Astrocyte of the cerebellum (primary cell): ENCODE results near the gene NLRC5.

ENCODE experiments used
- DNase-seq: peaks from one replicate; pipeline ENCODE4 v3.0.0-alpha.2; 2011; ENCODE audit warnings: low read depth
- H3K4me3 ChIP-seq: 2 replicates; pipeline ENCODE4 v1.5.1; 2011; ENCODE audit warnings: mild to moderate bottlenecking, low read depth, low read length, moderate library complexity
- in situ Hi-C: cut with HindIII; loops from 2 replicates; pipeline ENCODE4 v1.10.0; 2017; ENCODE audit warnings: low sequenced_read_pairs
- TF ChIP-seq, protein P1 (sequence below): IDR thresholded peaks from 2 replicates; pipeline ENCODE4 v1.5.1; 2012; ENCODE audit warnings: low read length, low read depth, moderate library complexity, mild to moderate bottlenecking; ENCODE audit errors: missing control alignments

Gene NLRC5

GRCh38 chr16:57042157-57043111 is 53.1 kb downstream of the NLRC5 start:
- TF ChIP-seq, protein P1, sequence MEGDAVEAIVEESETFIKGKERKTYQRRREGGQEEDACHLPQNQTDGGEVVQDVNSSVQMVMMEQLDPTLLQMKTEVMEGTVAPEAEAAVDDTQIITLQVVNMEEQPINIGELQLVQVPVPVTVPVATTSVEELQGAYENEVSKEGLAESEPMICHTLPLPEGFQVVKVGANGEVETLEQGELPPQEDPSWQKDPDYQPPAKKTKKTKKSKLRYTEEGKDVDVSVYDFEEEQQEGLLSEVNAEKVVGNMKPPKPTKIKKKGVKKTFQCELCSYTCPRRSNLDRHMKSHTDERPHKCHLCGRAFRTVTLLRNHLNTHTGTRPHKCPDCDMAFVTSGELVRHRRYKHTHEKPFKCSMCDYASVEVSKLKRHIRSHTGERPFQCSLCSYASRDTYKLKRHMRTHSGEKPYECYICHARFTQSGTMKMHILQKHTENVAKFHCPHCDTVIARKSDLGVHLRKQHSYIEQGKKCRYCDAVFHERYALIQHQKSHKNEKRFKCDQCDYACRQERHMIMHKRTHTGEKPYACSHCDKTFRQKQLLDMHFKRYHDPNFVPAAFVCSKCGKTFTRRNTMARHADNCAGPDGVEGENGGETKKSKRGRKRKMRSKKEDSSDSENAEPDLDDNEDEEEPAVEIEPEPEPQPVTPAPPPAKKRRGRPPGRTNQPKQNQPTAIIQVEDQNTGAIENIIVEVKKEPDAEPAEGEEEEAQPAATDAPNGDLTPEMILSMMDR, result no peak
- in situ Hi-C loops, result no loop called here
- H3K4me3 ChIP-seq, result no peak overlapping the region
- no peak for DNase-seq

DNA sequence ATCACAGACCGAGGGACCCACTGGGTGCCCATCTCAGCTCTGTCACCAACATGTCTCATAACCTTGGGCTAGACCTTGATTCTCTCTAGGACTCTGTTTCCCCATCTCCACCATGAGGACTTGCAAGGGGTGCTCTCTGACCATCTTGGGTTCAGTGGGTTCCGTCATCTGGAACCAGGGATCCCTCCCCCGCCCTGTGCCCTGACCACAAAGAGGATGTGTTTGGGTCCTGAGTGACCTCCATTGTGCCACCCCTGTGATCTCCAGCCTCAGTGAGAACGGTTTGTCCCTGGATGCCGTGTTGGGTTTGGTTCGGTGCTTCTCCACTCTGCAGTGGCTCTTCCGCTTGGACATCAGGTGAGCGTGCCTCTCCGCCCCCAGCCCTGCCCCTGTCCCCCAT is 53.9 kb downstream of the NLRC5 start:
- no peak overlapping the region for H3K4me3 ChIP-seq
- in situ Hi-C loops, result no loop called here
- TF ChIP-seq, protein P1, result no peak
- no peak for DNase-seq

DNA sequence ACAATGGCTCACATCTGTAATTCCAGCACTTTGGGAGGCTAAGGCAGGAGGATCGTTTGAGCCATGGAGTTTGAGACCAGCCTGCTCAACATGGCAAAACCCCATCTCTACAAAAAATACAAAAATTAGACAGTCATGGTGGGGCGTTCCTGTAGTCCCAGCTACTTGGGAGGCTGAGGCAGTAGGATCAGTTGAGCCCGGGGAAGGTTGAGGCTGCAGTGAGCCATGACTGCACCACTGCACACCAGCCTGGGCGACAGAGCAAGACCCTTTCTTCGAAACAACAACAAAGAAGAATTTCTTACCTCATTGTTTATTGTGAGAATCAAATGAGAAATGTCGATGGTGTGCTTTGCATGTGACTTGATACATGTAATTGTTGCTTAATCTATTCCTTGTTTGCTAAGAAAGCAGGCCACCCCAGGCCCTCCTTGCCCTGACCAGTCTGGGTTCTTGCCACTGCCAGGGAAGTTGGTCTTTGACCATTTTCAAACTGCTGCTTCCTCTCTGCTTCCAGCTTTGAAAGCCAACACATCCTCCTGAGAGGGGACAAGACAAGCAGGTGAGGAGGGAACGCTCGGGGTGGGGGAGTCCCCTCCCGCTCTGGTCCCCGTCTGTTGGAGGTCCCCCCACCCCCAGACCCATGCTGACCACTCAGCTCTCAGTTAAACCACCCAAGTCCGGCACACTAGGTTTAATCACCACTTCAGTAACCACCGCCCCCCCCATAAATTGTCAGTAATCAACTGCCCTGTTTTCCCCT is 55.8 kb downstream of the NLRC5 start:
- TF ChIP-seq, protein P1, result no peak
- H3K4me3 ChIP-seq, result no peak overlapping the region
- no peak for DNase-seq
- in situ Hi-C loops, result no loop called here

- peak; percentile 38 for DNase-seq
- in situ Hi-C loops, result no loop called here
- TF ChIP-seq, protein P1, result peak; percentile 88
- no peak overlapping the region for H3K4me3 ChIP-seq
Measured at GRCh38 chr16:57045694-57046381, 56.5 kb downstream of the NLRC5 start.

DNA sequence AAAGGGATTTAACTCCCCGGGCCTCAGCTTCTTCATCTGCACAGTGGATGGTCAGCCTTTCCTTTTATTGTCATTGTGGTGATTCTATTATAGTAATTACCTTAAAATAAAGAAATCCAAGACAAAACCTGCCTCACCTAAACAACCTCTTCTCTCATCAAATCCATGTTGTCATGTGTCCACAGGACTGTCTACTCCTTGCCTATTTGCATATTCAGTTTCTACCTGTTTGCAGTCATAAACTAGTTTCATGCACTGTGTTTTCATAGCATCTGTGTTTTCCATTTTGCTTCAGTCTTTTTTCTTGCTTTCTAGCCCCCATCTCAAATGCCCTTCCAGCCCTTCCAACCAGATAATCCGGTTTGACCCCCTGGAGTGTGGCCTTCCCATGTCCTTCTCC is 58.7 kb downstream of the NLRC5 start:
- no peak overlapping the region for H3K4me3 ChIP-seq
- no peak for DNase-seq
- in situ Hi-C loops, result no loop called here
- TF ChIP-seq, protein P1, result no peak

DNA sequence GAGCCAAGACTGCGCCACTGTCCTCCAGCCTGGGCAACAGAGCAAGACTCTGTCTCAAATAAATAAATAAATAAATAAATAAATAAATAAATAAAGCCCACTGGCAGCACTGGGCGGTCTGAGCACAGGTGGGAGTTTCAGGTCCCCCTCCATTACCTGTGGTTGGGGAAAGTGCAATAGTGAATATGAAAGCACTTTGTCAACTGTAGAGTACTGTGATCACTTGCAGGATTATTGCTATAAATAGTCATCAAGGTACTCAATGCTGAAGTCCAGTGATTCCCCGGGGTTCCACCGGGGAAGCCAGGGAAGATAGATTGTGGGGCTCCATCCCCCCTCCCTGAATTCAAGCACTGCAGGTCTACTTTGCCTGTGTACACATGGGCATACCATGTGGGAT is 60.3 kb downstream of the NLRC5 start:
- TF ChIP-seq, protein P1, result no peak
- H3K4me3 ChIP-seq, result no peak overlapping the region
- in situ Hi-C loops, result loop anchor here (5.0 kb wide), 1 partner anchor 52 kb away; no protein-coding TSS in a partner anchor
- DNase-seq, result no peak
